HG02885 (cell line): ENCODE data around the gene TATDN2.
"Not testable (repeated sequence)": the region's sequence is repeated elsewhere in the genome, so short reads cannot be mapped to it uniquely, and the experiment has no call there.

ENCODE experiments used
- ATAC-seq: cut with Tn5 transposase; IDR thresholded peaks from one replicate; pipeline ENCODE4 v1.9.1; 2021; ENCODE audit warnings: mild to moderate bottlenecking; ENCODE audit not compliant: unreplicated experiment, poor library complexity

Gene TATDN2

DNA sequence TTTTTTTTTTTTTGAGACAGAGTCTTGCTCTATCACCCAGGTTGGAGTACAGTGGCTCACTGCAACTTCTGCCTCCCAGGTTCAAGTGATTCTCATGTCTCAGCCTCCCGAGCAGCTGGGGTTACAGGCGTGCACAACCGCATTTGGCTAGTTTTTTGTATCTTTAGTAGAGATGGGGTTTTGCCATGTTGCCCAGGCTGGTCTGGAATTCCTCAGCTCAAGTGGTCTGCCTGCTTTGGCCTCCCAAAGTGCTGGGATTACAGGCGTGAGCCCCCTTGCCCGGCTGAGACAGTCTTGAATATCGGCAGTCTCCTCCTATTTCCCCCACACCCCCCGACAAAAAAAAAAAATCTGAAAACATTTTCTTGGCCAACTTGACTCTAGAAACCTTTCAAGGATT, 18.7 kb downstream of the TATDN2 start:
- not testable (repeated sequence) for ATAC-seq

- ATAC-seq: no peak
Measured at GRCh38 chr3:10268116-10268515, 19.9 kb downstream of the TATDN2 start.

- no peak for ATAC-seq
Measured at GRCh38 chr3:10268930-10269329, 20.7 kb downstream of the TATDN2 start.

GRCh38 chr3:10269443-10269842, 21.2 kb downstream of the TATDN2 start:
- no peak for ATAC-seq

DNA sequence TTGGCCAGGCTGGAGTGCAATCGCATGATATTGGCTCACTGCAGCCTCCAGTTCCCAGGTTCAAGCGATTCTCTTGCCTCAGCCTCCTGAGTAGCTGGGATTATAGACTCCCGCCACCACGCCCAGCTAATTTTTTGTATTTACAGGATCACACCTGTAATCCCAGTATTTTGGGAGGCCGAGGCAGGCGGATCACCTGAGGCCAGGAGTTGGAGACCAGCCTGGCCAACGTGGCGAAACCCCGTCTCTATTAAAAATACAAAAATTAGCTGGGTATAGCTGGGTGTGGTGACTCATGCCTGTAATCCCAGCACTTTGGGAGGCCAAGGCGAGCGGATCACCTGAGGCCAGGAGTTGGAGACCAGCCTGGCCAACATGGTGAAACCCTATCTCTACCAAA, 24.2 kb downstream of the TATDN2 start:
- ATAC-seq: not testable (repeated sequence)

- no peak for ATAC-seq
Measured at GRCh38 chr3:10272977-10273376, 24.7 kb downstream of the TATDN2 start.

DNA sequence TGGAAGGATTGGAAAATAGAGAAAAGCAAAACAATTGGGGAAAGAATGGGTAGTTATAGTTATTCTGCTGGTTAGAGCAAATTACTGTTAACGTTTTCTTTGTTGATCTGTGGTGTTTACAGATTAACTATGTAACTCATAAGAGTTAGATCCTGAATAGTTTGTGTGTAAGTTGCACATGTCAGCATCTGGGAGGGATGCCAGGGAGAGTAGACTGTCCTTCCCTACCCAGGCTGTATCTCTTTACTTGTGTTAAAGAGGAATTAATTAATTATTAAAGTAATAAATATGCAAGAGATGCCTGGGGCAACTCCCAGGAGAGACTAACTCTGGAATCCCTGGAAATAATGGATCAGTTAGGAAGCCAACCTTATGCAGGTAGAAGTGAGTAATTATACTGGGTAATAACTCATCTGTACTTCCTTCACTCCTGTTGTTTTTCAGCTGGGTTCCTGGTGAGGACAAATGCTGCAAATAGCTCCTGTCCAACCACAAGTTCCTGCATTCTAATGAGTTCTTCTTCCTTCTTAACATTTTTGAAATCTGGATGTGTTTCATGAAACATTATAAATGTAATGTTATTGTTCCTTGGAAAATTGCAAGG, 25.5 kb downstream of the TATDN2 start:
- ATAC-seq: no peak

DNA sequence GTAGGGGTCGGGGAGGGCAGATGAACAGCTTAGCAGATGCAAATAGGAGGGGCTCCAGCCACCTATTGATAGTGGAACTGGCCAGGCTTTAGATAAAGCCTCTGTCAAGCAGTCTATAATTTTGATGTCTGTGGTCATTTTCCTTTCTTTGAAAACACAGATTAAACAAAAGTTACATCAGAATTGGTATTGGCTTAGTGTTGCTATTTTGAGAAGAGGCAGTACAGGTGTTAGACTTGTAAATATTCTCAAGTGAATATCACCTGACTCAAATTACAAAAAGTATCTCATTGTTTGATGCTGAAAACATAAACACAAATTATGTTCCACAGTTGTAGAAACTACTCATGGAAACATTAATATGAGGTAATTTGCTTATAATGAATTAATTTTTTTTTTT, 26.3 kb downstream of the TATDN2 start:
- no peak for ATAC-seq

DNA sequence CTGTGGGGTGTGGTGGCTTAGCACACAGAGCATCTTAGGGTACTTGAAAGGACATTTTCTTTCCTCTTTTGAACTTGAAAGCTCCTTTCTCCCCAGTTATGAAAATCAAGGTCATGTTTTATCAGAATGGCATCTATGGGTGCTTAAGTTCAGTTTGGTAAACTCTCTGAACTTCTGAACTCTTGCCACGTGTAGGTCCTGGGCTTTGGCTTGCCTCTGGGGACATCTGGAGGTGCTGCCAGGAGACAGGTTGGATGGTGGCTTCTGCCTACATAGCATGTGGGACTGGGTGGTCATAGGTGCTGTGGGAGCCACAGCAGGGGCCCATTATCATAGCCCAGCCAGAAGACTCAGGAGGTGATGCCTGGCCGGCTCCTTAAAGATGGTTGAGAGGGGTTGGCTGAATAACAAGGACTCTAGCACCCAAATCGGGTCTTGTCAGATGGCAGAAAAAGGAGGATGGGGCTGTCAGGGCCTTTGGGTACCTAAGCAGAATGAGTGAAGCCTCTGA, 28.9 kb downstream of the TATDN2 start:
- ATAC-seq: no peak

GRCh38 chr3:10278501-10278900, 30.2 kb downstream of the TATDN2 start:
- no peak for ATAC-seq

GRCh38 chr3:10279384-10280176, 31.3 kb downstream of the TATDN2 start:
- ATAC-seq: no peak

- ATAC-seq: no peak
Measured at GRCh38 chr3:10280177-10280529, 31.9 kb downstream of the TATDN2 start.

- ATAC-seq: no peak
Measured at GRCh38 chr3:10280571-10280970, 32.3 kb downstream of the TATDN2 start.

DNA sequence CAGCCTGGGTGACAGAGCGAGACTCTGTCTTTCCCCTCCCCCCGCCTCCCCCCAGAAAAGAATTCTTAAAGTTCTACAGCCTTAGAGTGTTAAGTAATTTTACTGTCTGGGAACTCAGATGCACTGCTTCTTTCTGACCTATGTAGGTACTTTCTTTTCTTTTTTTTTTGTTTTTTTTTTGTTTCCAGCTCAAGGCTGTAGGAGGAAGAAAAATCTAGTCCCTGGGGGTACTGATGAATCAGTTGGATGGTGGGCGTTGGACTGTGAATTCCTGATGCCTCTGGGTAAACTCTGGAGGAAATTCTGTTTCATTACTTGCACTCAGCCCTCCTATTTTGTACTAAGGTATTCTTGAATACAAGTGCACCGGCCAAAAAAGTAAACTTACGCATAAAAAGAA, 33.7 kb downstream of the TATDN2 start:
- no peak for ATAC-seq

GRCh38 chr3:10283638-10284037, 35.4 kb downstream of the TATDN2 start:
- no peak for ATAC-seq

GRCh38 chr3:10284496-10284895, 36.2 kb downstream of the TATDN2 start:
- no peak for ATAC-seq

- ATAC-seq: no peak
Measured at GRCh38 chr3:10285272-10286132, 37.2 kb downstream of the TATDN2 start.

DNA sequence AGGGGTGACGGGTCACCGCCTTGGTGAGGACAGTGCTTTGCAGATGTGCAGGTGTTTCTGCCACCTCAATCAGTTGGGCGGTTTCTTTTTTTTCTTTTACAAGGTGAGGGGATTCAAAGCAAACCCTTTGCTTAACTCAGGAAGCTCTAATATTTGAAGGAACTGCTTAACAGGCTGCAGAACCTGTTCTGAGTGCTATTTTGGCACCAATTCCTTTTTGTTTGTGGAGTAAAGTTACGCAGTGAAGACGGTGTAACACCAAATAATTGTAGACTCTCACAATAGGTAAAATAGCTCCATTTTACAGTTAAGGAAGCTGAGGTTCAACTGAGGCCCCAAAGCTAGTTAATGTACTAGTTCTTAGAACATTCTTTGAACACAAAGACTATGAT, 37.9 kb downstream of the TATDN2 start:
- ATAC-seq: no peak

GRCh38 chr3:10286596-10287295, 38.5 kb downstream of the TATDN2 start:
- no peak for ATAC-seq

DNA sequence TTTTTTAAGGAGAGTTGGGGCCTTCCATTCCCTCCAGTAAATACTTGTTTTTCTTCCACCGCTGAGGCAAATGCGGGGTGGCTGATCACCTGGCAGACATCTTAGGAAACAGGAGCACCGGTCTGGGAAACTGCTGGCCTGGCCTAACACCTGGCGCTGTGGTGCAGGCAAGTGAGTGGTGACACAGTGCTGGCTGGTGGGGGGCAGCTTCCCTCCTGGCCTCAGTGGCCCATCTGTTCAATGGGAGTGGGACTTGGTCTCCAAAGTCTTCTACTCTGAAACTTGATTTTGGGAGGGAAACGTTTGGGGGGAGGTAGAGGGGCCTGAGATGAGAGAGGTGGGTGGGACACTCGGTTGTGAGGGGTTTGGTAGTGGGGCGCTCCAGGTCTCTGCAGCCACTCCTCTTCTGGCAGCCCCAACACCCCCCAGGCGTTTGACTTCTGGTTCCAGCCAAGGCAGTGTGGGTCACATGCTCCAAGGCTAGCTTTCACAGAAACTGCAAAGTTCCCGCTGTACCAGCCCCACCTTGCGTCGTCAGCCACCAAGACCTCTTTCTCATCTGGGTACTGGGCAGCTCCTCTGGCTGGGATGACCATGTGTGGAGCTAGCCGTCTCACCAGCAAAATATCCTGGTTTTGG, 39.8 kb downstream of the TATDN2 start:
- no peak for ATAC-seq
